Panc1 (cell line): ENCODE measurements around the gene SEPTIN11.

Experiments used
- POLR2AphosphoS5 ChIP-seq: IDR thresholded peaks from 2 replicates; pipeline ENCODE4 v1.6.1; 2012; ENCODE audit warnings: mild to moderate bottlenecking, low read depth, low read length, moderate library complexity
- TF ChIP-seq, protein P1 (sequence below): fragments of 450-650 bp; IDR thresholded peaks from 2 replicates; pipeline ENCODE4 v1.5.1; 2017; ENCODE audit warnings: mild to moderate bottlenecking
- TF ChIP-seq, protein P2 (sequence below), 2 experiments: IDR thresholded peaks; 2 replicates each; pipeline ENCODE4 v1.6.1; 2011 to 2012; ENCODE audit warnings: low read depth in 2 of 2, control low read depth in 1 of 2, low read length in 1 of 2, mild to moderate bottlenecking in 1 of 2, moderate library complexity in 1 of 2; ENCODE audit not compliant: insufficient read depth in 1 of 2

DNA sequence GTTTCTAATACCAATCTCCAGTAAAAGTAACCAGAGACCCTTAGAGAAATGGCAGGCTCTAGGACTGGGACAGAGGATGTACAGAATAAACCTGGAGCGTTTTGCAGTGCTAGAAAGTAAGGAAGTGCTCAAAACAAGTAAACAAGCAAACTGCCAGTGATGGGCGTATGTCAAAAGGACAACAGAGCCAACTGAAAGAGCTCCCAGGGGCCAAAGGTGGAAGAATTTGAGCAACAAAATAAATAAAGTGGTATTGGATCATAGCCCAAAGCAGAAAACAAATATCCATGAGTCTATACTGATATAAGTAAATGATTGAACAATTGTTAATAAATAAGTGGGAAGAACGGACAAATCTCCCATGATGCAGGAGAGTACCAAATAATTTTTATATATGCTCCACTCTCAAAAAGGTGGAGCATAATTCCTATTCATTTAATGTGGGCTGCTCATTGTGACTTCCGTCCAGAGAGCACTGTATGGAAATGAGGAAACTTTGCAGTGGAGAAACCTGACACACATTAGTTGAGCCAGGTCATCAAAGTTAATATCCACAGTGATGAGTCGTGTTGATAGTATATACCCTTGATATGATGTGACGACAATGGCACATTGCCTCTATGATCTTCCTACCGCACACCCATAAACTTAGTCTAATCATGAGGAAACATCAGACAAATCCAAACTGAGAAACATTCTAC is 17.8 kb upstream of the SEPTIN11 start:
- TF ChIP-seq, protein P1, sequence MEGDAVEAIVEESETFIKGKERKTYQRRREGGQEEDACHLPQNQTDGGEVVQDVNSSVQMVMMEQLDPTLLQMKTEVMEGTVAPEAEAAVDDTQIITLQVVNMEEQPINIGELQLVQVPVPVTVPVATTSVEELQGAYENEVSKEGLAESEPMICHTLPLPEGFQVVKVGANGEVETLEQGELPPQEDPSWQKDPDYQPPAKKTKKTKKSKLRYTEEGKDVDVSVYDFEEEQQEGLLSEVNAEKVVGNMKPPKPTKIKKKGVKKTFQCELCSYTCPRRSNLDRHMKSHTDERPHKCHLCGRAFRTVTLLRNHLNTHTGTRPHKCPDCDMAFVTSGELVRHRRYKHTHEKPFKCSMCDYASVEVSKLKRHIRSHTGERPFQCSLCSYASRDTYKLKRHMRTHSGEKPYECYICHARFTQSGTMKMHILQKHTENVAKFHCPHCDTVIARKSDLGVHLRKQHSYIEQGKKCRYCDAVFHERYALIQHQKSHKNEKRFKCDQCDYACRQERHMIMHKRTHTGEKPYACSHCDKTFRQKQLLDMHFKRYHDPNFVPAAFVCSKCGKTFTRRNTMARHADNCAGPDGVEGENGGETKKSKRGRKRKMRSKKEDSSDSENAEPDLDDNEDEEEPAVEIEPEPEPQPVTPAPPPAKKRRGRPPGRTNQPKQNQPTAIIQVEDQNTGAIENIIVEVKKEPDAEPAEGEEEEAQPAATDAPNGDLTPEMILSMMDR: no peak
- no peak for TF ChIP-seq POLR2AphosphoS5
- TF ChIP-seq, protein P2, sequence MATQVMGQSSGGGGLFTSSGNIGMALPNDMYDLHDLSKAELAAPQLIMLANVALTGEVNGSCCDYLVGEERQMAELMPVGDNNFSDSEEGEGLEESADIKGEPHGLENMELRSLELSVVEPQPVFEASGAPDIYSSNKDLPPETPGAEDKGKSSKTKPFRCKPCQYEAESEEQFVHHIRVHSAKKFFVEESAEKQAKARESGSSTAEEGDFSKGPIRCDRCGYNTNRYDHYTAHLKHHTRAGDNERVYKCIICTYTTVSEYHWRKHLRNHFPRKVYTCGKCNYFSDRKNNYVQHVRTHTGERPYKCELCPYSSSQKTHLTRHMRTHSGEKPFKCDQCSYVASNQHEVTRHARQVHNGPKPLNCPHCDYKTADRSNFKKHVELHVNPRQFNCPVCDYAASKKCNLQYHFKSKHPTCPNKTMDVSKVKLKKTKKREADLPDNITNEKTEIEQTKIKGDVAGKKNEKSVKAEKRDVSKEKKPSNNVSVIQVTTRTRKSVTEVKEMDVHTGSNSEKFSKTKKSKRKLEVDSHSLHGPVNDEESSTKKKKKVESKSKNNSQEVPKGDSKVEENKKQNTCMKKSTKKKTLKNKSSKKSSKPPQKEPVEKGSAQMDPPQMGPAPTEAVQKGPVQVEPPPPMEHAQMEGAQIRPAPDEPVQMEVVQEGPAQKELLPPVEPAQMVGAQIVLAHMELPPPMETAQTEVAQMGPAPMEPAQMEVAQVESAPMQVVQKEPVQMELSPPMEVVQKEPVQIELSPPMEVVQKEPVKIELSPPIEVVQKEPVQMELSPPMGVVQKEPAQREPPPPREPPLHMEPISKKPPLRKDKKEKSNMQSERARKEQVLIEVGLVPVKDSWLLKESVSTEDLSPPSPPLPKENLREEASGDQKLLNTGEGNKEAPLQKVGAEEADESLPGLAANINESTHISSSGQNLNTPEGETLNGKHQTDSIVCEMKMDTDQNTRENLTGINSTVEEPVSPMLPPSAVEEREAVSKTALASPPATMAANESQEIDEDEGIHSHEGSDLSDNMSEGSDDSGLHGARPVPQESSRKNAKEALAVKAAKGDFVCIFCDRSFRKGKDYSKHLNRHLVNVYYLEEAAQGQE (IDR thresholded peaks at IDR 0.05; ENCODE audit: insufficient read depth in 1 of 2, low read depth in 2 of 2, low read length in 1 of 2): no peak
